ENCODE measurements around the gene CBFB. TPM values are rescaled to one million over a fixed set of nuclear protein-coding genes. Genes with fewer than 3 reads are reported as not detected.

CBFB gene
- total RNA-seq, 1 experiment from 2014 or later: 50.6 TPM

DNA sequence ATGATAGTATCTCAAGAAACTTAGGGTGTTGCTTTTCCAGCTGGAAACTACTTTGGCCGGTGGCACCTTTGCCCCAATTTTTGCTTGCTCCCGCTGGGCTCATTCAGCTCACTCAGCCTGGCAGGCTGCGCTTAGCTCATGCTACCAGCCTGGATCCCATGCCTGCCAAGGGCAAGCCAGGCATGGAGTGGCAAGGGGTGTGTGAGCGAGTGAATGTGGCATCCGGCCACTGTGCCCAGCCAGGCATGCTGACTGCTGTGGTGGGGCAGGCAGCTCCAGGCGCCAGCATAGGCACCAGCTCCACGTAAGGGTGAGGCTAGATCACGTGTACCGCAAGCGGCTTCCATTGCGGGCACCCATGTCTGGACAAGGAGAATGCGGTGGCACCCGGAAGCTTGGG is 112.4 kb downstream of the CBFB start:
- CTCF ChIA-PET: no interaction called here
- H3K4me3 ChIP-seq (ENCODE audit: low read length): no peak overlapping the region
- no peaks in the 10 kb centered on the region for H3F3A ChIP-seq (ENCODE audit: low read length, unreplicated experiment)
- DNase-seq: no peak
- no peak for ATAC-seq
- H3K4me1 ChIP-seq (ENCODE audit: insufficient read depth, low read length): no peaks in the 10 kb centered on the region
- H4K20me1 ChIP-seq (ENCODE audit: low read length): no peaks in the 10 kb centered on the region
- no peak for TF ChIP-seq EZH2 (IDR thresholded peaks at IDR 0.05; ENCODE audit: low read length, unreplicated experiment)
- H3K79me2 ChIP-seq (ENCODE audit: low read length): no peaks in the 10 kb centered on the region
- H3K36me3 ChIP-seq (ENCODE audit: low read depth, low read length): no peaks in the 10 kb centered on the region; the same call in 1 of the 2 replicates
- POLR2A ChIA-PET (ENCODE audit: unreplicated experiment): no interaction called here
- H3K27me3 ChIP-seq (ENCODE audit: low read length): no peaks in the 10 kb centered on the region
- no TSS peak for BruUV-seq (replicated peaks)
- no peak overlapping the region for H3K9ac ChIP-seq (ENCODE audit: low read length)
- no peaks in the 10 kb centered on the region for H3K9me3 ChIP-seq (ENCODE audit: low read length)
- H3K9me2 ChIP-seq (replicated peaks; ENCODE audit: low read length): no peaks in the 10 kb centered on the region
- H3K4me2 ChIP-seq (ENCODE audit: low read length): no peak overlapping the region
- no peak overlapping the region for H2AFZ ChIP-seq (ENCODE audit: low read length)
- intact Hi-C loops (cut with micrococcal nuclease): no loop called here
- no peak overlapping the region for H3K27ac ChIP-seq (ENCODE audit: low read length)

DNA sequence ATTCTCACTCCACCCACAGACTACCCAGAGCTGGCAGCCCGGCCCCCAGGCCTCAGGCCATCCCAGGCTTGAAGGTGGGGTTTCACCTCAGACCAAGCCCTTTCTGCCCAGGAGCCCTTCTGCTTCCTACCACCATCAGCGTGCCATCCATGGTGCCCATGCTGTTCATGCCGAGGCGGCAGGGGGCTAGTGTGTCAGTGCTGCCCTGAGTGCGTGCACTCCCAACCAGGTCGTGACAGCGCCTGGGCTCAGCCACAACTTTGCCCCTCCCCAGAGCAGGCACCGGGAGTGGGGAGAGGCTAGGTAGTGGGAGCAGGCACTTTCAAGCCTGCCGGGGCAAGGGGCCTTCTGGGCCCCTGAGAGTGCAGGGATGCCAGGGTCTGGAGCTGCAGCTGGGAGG is 113.4 kb downstream of the CBFB start:
- TF ChIP-seq EZH2phosphoT487 (IDR thresholded peaks at IDR 0.05; ENCODE audit: borderline replicate concordance, low read length): no peak
- Histone ChIP-seq H3K4me2 (ENCODE audit: low read length) (no peak overlapping the region), H3K79me2 (ENCODE audit: low read length) (no peaks in the 10 kb centered on the region), H3K9me2 (replicated peaks; ENCODE audit: low read length) (no peaks in the 10 kb centered on the region), H3F3A (ENCODE audit: low read length, unreplicated experiment) (no peaks in the 10 kb centered on the region), H3K27me3 (ENCODE audit: low read length) (no peaks in the 10 kb centered on the region), H3K9ac (ENCODE audit: low read length) (no peak overlapping the region), H2AFZ (ENCODE audit: low read length) (no peak overlapping the region), H3K4me1 (ENCODE audit: insufficient read depth, low read length) (no peaks in the 10 kb centered on the region), H3K36me3 (ENCODE audit: low read depth, low read length) (no peaks in the 10 kb centered on the region; the same call in 1 of the 2 replicates), H4K20me1 (ENCODE audit: low read length) (no peaks in the 10 kb centered on the region), H3K9me3 (ENCODE audit: low read length) (no peaks in the 10 kb centered on the region), H3K4me3 (ENCODE audit: low read length) (no peak overlapping the region), H3K27ac (ENCODE audit: low read length) (no peak overlapping the region)
- DNase-seq (no peak), ATAC-seq (no peak)
- BruUV-seq (replicated peaks): no TSS peak
- POLR2A ChIA-PET (ENCODE audit: unreplicated experiment): no interaction called here
- CTCF ChIA-PET: no interaction called here
- intact Hi-C loops (cut with micrococcal nuclease): no loop called here

DNA sequence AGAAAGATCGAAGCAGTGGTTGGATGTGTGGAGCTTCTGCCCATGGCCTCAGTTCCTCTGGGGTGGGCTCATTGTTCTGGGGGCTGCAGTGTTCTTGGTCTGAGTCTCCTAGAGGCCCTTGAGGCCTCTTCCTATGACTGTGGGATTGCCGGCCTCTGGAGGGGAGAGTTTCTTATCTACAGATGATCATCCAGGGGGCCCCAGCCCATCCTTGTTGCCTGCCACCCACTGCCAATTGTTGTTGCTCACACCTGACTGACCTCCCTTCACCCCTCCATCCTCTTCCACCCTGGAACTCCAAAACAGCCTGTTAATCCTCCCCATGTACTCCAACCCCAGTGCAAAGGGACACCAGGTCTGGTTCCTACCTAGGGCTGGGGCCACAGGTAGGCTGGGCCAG is 116.0 kb downstream of the CBFB start:
- Histone ChIP-seq H3K9ac (ENCODE audit: low read length) (no peak overlapping the region), H3F3A (ENCODE audit: low read length, unreplicated experiment) (no peaks in the 10 kb centered on the region), H2AFZ (ENCODE audit: low read length) (no peak overlapping the region), H3K79me2 (ENCODE audit: low read length) (no peaks in the 10 kb centered on the region), H4K20me1 (ENCODE audit: low read length) (no peaks in the 10 kb centered on the region), H3K4me1 (ENCODE audit: insufficient read depth, low read length) (no peaks in the 10 kb centered on the region), H3K27me3 (ENCODE audit: low read length) (no peaks in the 10 kb centered on the region), H3K36me3 (ENCODE audit: low read depth, low read length) (no peaks in the 10 kb centered on the region; the same call in 1 of the 2 replicates), H3K9me3 (ENCODE audit: low read length) (no peaks in the 10 kb centered on the region), H3K9me2 (replicated peaks; ENCODE audit: low read length) (no peaks in the 10 kb centered on the region), H3K4me3 (ENCODE audit: low read length) (no peak overlapping the region), H3K27ac (ENCODE audit: low read length) (no peak overlapping the region), H3K4me2 (ENCODE audit: low read length) (no peak overlapping the region)
- BruUV-seq (replicated peaks): no TSS peak
- TF ChIP-seq EZH2phosphoT487 (IDR thresholded peaks at IDR 0.05; ENCODE audit: borderline replicate concordance, low read length) (no peak), EZH2 (IDR thresholded peaks at IDR 0.05; ENCODE audit: low read length, unreplicated experiment) (no peak)
- TF ChIP-seq, protein P1, sequence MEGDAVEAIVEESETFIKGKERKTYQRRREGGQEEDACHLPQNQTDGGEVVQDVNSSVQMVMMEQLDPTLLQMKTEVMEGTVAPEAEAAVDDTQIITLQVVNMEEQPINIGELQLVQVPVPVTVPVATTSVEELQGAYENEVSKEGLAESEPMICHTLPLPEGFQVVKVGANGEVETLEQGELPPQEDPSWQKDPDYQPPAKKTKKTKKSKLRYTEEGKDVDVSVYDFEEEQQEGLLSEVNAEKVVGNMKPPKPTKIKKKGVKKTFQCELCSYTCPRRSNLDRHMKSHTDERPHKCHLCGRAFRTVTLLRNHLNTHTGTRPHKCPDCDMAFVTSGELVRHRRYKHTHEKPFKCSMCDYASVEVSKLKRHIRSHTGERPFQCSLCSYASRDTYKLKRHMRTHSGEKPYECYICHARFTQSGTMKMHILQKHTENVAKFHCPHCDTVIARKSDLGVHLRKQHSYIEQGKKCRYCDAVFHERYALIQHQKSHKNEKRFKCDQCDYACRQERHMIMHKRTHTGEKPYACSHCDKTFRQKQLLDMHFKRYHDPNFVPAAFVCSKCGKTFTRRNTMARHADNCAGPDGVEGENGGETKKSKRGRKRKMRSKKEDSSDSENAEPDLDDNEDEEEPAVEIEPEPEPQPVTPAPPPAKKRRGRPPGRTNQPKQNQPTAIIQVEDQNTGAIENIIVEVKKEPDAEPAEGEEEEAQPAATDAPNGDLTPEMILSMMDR (conservative IDR thresholded peaks at IDR 0.05; ENCODE audit: low read depth, low read length): no peak
- intact Hi-C loops (cut with micrococcal nuclease): no loop called here
- no peak for DNase-seq
- no peak for ATAC-seq
- ChIA-PET POLR2A (ENCODE audit: unreplicated experiment) (no interaction called here), CTCF (no interaction called here)

DNA sequence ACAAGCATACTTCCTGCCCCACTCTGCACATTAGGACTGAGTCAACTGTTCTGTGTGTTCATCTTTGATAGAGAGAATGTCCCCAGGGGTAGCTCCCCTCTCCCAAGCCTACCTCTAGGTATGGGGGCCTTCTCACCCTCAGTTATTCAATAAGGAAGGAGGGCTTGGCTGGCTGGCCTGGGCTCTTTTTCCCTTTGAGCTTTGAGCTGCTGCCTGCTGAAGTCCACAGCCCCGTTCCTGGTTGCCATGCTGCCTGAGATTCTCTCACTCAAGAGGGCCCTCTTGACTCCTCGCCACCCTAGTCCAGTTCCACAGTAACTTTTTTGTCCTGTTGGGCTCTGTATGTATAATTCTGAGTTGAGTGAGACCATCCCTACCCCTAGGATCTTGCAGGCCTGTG is 116.8 kb downstream of the CBFB start:
- H3K4me3 ChIP-seq (ENCODE audit: low read length): no peak overlapping the region
- no peaks in the 10 kb centered on the region; the same call in 1 of the 2 replicates for H3K36me3 ChIP-seq (ENCODE audit: low read depth, low read length)
- POLR2A ChIA-PET (ENCODE audit: unreplicated experiment): no interaction called here
- TF ChIP-seq EZH2phosphoT487 (IDR thresholded peaks at IDR 0.05; ENCODE audit: borderline replicate concordance, low read length) (no peak), EZH2 (IDR thresholded peaks at IDR 0.05; ENCODE audit: low read length, unreplicated experiment) (no peak)
- TF ChIP-seq, protein P1 (conservative IDR thresholded peaks at IDR 0.05; ENCODE audit: low read depth, low read length): no peak
- H4K20me1 ChIP-seq (ENCODE audit: low read length): no peaks in the 10 kb centered on the region
- no peak overlapping the region for H2AFZ ChIP-seq (ENCODE audit: low read length)
- no peaks in the 10 kb centered on the region for H3K79me2 ChIP-seq (ENCODE audit: low read length)
- no peaks in the 10 kb centered on the region for H3K27me3 ChIP-seq (ENCODE audit: low read length)
- CTCF ChIA-PET: no interaction called here
- no peaks in the 10 kb centered on the region for H3K4me1 ChIP-seq (ENCODE audit: insufficient read depth, low read length)
- DNase-seq (no peak), ATAC-seq (no peak)
- no peaks in the 10 kb centered on the region for H3K9me3 ChIP-seq (ENCODE audit: low read length)
- BruUV-seq (replicated peaks): no TSS peak
- intact Hi-C loops (cut with micrococcal nuclease): no loop called here
- no peak overlapping the region for H3K9ac ChIP-seq (ENCODE audit: low read length)
- H3K27ac ChIP-seq (ENCODE audit: low read length): no peak overlapping the region
- no peaks in the 10 kb centered on the region for H3K9me2 ChIP-seq (replicated peaks; ENCODE audit: low read length)
- no peaks in the 10 kb centered on the region for H3F3A ChIP-seq (ENCODE audit: low read length, unreplicated experiment)
- no peak overlapping the region for H3K4me2 ChIP-seq (ENCODE audit: low read length)

Data from PC-3 (cell line).